Measurements from ENCODE around the gene SLK.
A peak's percentile ranks its signal among the peaks of the same experiment; 100 is the strongest.

SLK gene

DNA sequence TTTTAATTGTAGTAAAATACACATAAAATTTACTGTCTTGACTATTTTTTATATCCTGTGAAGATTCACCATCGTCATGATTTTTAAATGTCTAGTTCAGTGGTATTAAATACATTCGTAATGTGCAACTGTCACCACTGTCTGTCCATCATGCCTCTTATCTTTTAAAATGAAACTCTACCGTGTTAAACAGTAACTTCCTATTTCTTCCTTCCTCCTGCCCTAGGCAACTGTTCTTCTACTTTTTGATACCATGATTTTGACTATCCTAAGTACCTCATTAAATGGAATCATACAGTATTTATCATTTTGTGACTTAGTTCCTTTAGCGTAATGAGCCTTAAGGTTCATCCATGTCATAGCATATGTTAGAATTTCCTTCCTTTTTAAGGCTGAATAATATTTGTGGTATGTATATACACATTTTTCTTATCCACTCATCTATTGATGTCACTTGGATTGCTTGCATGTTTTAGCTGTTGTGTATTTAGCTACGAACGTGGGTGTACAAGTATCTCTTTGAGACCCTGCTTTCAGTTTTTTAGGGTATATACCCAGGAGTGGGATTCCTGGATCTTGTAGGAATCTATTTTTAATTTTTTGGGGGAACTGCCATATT, 13.5 kb downstream of the SLK start:
- no peak overlapping the region for H3K4me3 ChIP-seq (ENCODE audit: low read depth, low read length)
- DNase-seq (ENCODE audit: low read depth, low spot score) = no peak
- in situ Hi-C loops (cut with HindIII; ENCODE audit: low sequenced_read_pairs) = no loop called here

DNA sequence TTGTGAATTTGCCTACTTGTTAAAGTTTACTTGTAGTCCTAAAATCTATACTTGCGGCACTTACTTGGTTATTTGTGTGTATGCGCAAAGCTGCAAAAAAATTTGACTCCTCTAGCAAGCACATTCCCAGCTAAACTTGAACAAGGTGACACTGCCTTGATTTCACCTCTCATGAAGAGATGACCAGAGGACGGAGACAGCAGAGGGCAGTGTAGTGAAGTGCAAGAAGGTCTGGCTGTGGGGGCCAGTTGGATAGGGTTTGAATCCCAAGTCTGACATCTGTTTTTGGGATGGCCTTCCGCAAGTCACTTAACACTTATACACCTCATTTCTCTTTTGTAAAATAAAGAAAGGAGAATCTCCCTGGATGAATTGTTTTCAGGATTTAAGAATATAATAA, 15.7 kb downstream of the SLK start:
- TF ChIP-seq, protein P1, sequence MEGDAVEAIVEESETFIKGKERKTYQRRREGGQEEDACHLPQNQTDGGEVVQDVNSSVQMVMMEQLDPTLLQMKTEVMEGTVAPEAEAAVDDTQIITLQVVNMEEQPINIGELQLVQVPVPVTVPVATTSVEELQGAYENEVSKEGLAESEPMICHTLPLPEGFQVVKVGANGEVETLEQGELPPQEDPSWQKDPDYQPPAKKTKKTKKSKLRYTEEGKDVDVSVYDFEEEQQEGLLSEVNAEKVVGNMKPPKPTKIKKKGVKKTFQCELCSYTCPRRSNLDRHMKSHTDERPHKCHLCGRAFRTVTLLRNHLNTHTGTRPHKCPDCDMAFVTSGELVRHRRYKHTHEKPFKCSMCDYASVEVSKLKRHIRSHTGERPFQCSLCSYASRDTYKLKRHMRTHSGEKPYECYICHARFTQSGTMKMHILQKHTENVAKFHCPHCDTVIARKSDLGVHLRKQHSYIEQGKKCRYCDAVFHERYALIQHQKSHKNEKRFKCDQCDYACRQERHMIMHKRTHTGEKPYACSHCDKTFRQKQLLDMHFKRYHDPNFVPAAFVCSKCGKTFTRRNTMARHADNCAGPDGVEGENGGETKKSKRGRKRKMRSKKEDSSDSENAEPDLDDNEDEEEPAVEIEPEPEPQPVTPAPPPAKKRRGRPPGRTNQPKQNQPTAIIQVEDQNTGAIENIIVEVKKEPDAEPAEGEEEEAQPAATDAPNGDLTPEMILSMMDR (IDR thresholded peaks at IDR 0.05; ENCODE audit: low read depth, low read length) = peak; percentile 29
- in situ Hi-C loops (cut with HindIII; ENCODE audit: low sequenced_read_pairs) = no loop called here
- no peak for DNase-seq (ENCODE audit: low read depth, low spot score)
- H3K4me3 ChIP-seq (ENCODE audit: low read depth, low read length) = no peak overlapping the region

More for the DNA sequence above, 13.5 kb downstream of the SLK start:
- TF ChIP-seq, protein P1 (IDR thresholded peaks at IDR 0.05; ENCODE audit: low read depth, low read length) = no peak

DNA sequence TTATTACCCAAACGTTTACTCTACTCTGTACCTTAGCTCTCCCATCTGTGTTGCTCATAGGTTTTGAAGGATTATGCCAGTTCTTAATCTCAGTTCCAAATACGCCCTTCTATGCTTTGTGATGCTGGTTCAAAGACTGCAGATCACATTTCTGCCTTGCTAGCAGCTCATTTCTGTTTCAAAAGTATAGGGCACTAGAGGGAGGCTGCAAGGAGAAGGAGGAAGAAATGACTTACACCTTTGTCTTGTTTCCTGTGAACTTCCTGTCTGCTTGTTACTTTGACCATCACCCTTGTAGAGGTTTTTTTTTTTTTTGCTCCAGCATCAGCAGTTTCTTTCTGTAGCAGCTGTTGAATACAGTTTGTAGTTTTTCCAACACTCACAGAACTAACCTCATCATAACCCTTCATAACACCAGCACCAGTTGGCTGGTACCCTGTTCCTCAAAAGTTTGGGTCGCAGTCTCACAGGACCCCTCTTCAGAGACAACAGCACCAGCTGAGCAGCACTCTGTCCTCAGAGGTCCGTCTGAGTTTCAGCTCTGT, 16.5 kb downstream of the SLK start:
- no peak for DNase-seq (ENCODE audit: low read depth, low spot score)
- in situ Hi-C loops (cut with HindIII; ENCODE audit: low sequenced_read_pairs) = no loop called here
- TF ChIP-seq, protein P1 (IDR thresholded peaks at IDR 0.05; ENCODE audit: low read depth, low read length) = no peak
- H3K4me3 ChIP-seq (ENCODE audit: low read depth, low read length) = no peak overlapping the region

DNA sequence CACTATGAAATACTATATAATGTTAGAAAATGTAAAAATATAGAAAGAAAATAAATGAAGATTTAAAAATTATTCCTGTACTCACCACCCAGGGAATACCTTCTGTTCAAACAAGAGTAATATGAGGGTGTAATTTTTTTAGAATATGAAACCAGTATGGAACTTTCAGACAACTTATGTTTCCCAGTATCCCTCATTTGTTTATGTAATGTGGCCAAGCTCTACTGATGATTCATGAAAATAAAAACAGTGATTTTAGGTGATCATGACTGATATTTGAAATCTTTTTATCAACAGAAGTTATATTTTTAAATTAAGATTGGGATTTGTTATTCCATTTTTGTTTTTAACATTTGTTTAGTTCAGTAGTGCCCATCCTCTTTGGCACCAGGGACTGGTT, 18.8 kb downstream of the SLK start:
- no peak for DNase-seq (ENCODE audit: low read depth, low spot score)
- TF ChIP-seq, protein P1 (IDR thresholded peaks at IDR 0.05; ENCODE audit: low read depth, low read length) = no peak
- H3K4me3 ChIP-seq (ENCODE audit: low read depth, low read length) = no peak overlapping the region
- in situ Hi-C loops (cut with HindIII; ENCODE audit: low sequenced_read_pairs) = no loop called here

DNA sequence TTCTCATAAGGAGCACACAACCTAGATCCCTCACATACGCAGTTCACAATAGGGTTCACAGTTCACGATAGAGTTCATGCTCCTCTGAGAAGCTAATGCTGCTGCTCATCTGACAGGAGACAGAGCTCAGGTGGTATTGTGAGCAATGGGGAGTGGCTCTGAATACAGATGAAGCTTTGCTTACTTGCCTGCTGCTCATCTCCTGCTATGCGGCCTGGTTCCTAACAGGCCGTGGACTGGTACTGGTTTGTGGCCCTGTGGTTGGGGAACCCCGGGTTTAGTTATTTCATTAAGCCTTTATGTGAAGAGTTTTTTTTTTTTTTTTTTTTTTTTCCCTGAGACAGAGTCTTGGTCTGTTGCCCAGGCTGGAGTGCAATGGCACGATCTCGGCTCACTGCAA, 19.4 kb downstream of the SLK start:
- no peak for DNase-seq (ENCODE audit: low read depth, low spot score)
- in situ Hi-C loops (cut with HindIII; ENCODE audit: low sequenced_read_pairs) = no loop called here
- TF ChIP-seq, protein P1 (IDR thresholded peaks at IDR 0.05; ENCODE audit: low read depth, low read length) = no peak
- no peak overlapping the region for H3K4me3 ChIP-seq (ENCODE audit: low read depth, low read length)

DNA sequence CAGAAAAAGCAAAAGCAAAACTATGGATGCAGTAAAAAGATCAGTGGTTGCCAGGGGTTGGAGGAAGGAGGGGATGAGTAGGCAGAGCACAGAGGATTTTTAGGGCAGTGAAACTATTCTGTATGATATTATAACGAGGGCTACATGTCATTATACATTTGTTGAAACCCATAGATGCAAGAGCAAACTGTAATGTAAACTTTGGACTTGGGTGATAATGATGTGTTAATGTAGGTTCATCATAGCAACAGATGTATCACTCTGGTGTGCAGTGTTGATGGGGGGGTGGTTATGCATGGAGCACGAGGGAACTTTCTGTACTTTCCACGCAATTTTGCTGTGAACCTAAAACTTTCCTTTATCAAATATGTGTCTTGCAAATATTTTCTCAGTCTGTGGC, 23.2 kb downstream of the SLK start:
- in situ Hi-C loops (cut with HindIII; ENCODE audit: low sequenced_read_pairs) = no loop called here
- H3K4me3 ChIP-seq (ENCODE audit: low read depth, low read length) = no peak overlapping the region
- no peak for DNase-seq (ENCODE audit: low read depth, low spot score)
- TF ChIP-seq, protein P1 (IDR thresholded peaks at IDR 0.05; ENCODE audit: low read depth, low read length) = no peak

All from astrocyte of the spinal cord (primary cell).